ENCODE data around the gene UROS.
A peak's percentile ranks its signal among the peaks of the same experiment; 100 is the strongest.

Gene UROS

GRCh38 chr10:125788156-125789034 lies 34.7 kb downstream of the UROS start:
- DNase-seq (ENCODE audit: low spot score) = no peak

DNA sequence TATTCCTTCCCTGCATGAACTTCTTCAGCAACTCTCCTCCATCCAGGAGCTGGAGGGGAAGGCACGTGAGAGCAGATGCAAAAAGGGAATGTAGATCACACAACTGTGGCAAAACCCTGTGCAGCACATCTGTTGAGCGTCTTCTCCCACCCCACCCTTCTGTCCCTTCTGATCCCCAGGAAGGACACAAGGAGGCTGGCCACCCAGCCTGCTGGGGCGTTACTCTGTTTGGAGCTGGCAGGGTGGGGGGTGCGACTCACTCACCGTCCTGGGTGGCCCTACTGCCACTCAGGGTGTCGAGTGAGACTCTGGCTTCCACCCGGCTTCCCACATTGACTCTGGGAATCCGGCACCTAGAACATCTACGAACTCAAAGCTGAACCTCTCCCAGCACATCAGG lies 37.3 kb downstream of the UROS start:
- DNase-seq (ENCODE audit: low spot score) = no peak

- DNase-seq (ENCODE audit: low spot score) = no peak
Measured at GRCh38 chr10:125783957-125784356, 39.1 kb downstream of the UROS start.

DNA sequence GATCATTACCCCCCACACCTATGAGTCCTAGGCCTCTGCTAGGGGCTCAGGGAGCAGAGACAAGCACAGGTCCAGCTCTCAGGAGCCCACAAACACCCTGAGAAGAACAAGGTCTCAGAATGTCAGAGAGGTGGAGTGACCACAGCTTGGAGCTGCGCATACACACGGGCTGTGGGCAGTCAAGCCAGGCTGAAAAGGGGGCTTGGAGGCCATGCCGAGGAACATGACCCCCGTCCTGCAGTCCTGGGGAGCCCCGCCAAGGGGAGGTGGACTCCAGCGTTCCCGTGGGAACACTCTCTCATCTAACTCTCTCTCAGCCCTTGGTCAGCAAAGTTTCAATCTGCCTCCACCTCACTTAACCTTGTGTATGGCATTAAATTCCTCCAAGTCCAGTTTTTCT lies 39.6 kb downstream of the UROS start:
- no peak for DNase-seq (ENCODE audit: low spot score)

DNA sequence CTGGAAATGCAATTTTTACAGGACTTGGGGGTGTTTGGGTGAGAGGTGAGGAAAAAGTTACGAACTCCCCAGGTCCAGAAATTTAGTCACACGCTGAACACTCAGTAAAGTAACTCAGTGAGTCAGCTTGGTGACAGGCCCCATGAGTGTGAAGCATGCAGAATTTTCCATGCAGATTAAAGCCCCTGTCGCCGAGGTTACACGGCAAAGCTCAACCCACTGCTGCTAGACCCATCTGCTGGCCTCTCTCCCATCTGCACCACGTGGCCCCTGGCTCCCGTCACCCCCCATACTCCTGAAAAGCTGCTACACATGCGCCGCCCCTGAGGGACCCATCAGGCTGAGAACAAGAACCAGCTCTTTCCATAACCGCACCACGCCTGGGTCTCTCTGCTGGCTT lies 40.4 kb downstream of the UROS start:
- DNase-seq (ENCODE audit: low spot score) = peak; percentile 30

DNA sequence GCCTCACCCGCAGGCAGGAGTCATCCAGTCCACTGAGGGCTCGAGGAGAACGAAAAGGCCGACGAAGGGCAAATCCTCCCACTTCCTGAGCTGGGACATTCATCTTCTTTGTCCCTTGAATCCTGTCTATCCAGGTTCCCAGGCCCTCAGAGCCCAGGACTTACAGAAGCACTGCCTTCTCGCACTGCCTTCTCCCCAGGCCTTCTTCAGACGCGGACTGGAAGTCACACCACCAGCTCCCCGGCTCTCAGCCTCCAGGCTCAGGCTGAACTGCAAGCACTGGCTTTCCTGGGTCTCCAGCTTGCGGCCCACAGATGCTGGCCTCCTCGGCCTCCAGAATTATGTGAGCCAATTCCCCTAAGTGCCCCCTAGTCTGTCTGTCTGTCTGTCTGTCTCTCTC lies 41.0 kb downstream of the UROS start:
- DNase-seq (ENCODE audit: low spot score) = no peak

- no peak for DNase-seq (ENCODE audit: low spot score)
Measured at GRCh38 chr10:125781374-125781773, 41.7 kb downstream of the UROS start.

DNA sequence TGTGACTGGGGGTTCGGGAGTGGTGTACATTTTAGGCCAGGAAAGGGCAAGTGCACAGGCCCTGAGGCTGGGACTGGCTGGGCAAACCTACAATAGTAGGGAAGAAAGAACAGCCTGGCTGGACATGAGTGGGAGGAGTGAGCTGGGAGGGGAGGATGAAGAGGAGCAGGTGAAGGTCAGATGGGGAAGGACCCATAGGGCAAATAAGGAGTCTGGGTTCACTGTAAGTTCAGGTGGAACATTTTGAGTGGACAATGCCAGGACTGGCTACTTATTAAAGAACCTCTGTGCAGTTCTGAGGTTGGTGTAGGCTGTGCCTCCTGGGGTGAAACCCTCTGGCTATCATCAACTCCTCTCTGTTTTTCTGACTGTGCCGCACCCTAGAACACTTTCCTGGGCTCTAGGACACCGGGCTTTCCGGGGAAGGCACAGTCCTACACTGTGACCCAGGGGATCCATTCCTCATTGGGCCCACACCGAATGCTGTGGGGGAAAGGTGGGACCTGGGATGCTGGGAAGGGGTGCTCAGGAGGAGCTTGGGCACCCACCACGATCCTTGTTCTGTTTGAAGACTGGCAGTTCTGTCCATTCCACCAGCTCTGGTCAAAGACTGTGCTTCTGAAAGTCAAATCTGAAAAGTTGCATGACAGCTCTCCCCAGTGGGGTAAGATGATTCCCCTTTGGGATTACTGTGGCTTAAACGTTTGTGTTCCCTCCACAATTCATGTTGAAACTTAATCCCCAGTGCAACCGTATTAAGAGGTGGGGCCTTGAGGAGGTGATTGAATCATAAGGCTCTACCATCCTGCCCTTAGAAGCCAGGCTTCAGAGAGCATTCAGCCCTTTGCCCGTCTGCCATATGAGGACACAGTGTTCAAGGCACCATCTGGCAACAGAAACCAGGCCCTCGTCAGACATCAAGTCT lies 43.4 kb downstream of the UROS start:
- DNase-seq (ENCODE audit: low spot score) = no peak

- no peak for DNase-seq (ENCODE audit: low spot score)
Measured at GRCh38 chr10:125778556-125778955, 44.5 kb downstream of the UROS start.

DNA sequence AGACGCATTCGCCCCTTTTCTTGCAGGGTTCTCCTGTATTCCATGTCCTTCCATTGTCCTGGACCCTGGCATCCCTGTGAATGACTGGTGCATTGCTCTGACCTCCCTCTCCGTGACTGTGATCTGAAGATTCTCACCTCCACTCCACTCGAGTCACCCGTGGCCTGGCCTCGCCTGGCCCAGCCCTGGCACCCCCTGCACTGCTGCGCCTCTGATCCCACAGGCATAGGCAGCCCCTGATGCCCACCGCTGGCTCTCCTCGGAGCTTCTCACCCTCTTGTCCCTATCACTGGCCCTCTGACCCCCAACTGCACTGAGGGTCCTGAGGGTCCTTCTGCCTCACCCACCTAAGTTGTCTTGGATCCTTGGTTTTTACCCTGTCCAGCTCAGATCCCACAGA lies 45.3 kb downstream of the UROS start:
- DNase-seq (ENCODE audit: low spot score) = no peak

DNA sequence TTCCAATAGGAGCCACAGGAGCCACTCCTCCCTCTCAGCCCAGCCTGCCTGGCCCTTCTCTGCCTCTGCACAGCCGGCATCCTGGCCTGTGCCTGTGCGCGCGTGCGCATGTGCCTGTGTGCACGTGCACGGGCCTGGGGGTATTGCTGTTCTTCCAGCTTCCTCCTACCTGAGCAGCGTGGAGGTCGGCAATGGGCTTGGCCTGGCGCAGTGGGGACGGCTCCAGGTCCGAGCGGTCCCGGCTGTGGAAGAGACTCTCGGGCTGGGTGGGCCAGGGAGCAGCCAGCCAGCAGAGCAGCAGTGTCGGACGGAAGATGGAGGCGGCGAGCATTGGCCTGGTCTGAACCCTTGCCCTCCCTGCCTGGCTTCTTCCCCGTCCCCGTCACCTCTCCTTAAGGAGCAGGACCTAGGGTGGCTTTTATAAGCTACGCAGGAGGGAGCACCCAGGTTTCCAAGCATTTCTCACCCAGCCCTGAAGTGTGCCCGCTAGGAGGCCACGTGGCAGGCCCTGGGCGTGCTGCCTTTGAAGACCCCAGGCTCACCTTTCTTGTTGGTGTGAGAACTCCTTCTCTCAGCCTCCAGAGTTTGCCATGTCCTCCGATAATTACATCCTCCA lies 47.5 kb downstream of the UROS start, which contains the start of gene MMP21:
Gene MMP21, minus strand, starts transcription at position 331 of the 616 bp plus-strand sequence. Its CDS starts 0 bp downstream, at position 331.
- DNase-seq (ENCODE audit: low spot score) = no peak

GRCh38 chr10:125774581-125775191 lies 48.4 kb downstream of the UROS start:
- DNase-seq (ENCODE audit: low spot score) = no peak

DNA sequence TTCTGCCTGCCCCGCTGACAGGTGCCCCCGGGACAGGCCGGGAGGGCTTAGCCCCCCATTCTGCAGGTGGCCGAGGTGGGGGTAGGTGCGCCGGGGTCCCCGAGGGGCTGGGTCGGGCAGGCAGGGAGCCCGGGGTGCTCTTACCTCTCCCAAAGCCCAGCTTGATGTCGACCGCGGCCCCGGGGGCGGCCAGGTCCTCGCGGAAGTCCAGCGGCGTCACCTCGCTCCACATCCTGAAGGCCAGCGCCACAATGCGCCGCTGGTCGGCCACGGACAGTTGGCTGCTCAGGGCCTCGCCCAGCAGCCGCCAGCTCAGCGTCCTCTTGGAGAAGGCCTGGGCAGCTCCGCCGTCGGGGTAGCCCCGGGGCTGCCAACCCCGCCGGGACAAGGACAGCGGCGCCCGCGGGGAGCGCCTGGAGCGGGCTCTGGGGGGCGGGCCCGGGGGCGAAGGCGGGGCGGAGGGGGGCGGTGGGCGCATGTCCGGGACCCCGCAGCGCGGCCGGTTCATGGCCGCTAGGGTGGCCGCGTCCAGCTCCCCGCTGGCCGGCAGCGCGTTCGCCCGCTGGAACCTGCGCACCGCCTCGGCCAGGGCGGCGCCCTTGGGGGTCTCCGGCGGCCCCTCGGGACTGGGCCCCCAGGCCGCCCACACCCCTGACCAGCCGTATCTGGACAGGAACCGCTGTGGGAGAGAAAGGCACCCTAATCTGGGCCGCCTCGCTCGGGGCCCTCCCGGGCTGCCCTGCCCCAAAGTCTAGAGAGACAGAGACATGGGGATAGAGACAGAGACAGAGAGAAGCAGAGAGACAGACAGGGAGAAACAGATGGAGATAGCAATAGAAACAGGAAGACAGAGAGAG lies 49.1 kb downstream of the UROS start:
- DNase-seq (ENCODE audit: low spot score) = no peak

- no peak for DNase-seq (ENCODE audit: low spot score)
Measured at GRCh38 chr10:125772864-125773180, 50.2 kb downstream of the UROS start.

GRCh38 chr10:125772112-125772863 lies 50.8 kb downstream of the UROS start:
- no peak for DNase-seq (ENCODE audit: low spot score)

DNA sequence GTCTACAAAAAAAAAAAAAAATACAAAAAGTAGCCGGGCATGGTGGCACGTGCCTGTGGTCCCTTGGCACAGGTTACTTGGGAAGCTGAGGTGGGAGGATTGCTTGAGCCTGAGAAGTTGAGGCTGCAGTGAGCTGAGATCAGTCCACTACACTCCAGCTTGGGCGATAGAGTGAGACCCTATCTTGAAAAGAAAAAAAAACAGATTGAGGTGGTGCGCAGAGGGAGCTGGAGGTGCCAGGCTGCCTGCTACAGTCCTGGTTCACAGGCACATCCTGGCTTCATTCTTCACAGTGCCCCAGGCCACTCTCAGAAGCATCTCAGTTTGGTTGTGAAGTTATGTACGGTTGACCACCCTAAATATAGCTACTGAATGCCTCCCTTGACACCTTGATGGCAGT lies 52.2 kb downstream of the UROS start:
- DNase-seq (ENCODE audit: low spot score) = no peak

- no peak for DNase-seq (ENCODE audit: low spot score)
Measured at GRCh38 chr10:125769175-125769574, 53.9 kb downstream of the UROS start.

- DNase-seq (ENCODE audit: low spot score) = peak; percentile 54
Measured at GRCh38 chr10:125768219-125768855, 54.7 kb downstream of the UROS start.

DNA sequence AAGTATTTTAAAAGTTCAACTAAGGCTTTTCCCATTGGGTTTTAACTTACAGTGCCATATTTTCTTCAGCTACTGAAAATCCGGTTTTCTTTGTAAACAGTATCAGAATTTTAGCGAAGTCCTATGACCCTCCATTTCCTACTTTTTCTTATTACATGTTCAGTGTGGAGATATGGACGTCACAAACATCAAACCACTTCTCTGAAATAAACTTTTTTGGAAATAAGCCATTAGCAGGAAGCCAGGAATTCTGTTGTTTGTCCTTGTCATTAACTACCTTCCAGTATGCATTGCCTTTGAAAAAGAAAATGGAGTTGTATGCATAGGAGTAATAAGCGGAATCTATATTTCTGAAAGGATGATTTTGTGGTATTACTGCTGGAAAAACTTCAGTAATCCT lies 56.5 kb downstream of the UROS start:
- DNase-seq (ENCODE audit: low spot score) = no peak

- DNase-seq (ENCODE audit: low spot score) = no peak
Measured at GRCh38 chr10:125765835-125766234, 57.2 kb downstream of the UROS start.
